Thoracic aorta (tissue), 2 donors: ENCODE data around the gene OMA1. TPM values are rescaled to one million over a fixed set of nuclear protein-coding genes. Genes with fewer than 3 reads are reported as not detected.

Experiments
- ATAC-seq: fragments of 150-250 bp; one replicate; pipeline ENCODE4 v1.8.0; 2017; ENCODE audit warnings: low read depth; ENCODE audit not compliant: insufficient number of reproducible peaks, low FRiP score
- DNase-seq: peaks from one replicate; pipeline ENCODE4 v3.0.0-alpha.2; 2020; ENCODE audit warnings: low spot score
- H3K27ac ChIP-seq, 2 donors: fragments of 200-600 bp; sonication (generic); 1 replicate in 1 of 2; 2 replicates in 1 of 2; pipeline ENCODE4 v1.5.1; 2016; ENCODE audit warnings: mild to moderate bottlenecking in 2 of 2, moderate library complexity in 2 of 2
- H3K27me3 ChIP-seq: fragments of 200-600 bp; sonication (generic); replicated peaks from 2 replicates; pipeline ENCODE4 v1.6.0; 2016; ENCODE audit warnings: mild to moderate bottlenecking; ENCODE audit not compliant: insufficient read depth
- H3K36me3 ChIP-seq: fragments of 200-600 bp; sonication (generic); one replicate; pipeline ENCODE4 v1.5.1; 2016
- H3K4me1 ChIP-seq, 2 donors: fragments of 200-600 bp; sonication (generic); 1 replicate in 1 of 2; 2 replicates in 1 of 2; pipeline versions ENCODE4 v1.5.1 to v1.6.0; 2016; ENCODE audit warnings: low read depth in 2 of 2, mild to moderate bottlenecking in 1 of 2; ENCODE audit not compliant: control insufficient read depth in 1 of 2
- H3K4me3 ChIP-seq: fragments of 200-600 bp; sonication (generic); 2 replicates; pipeline ENCODE4 v1.5.1; 2016; ENCODE audit warnings: mild to moderate bottlenecking
- H3K9me3 ChIP-seq: fragments of 200-600 bp; sonication (generic); 2 replicates; pipeline ENCODE4 v1.5.1; 2016
- CTCF ChIP-seq: fragments of 200-600 bp; sonication (generic); IDR thresholded peaks from one replicate; pipeline ENCODE4 v1.5.1; 2019; ENCODE audit warnings: antibody characterized with exemption
- total RNA-seq, 2 donors: library from RNA; depleted of rRNA; stranded (reverse); fragments of >200 nt; gene quantifications; one replicate each; pipeline versions ENCODE4 v1.1.0 to v1.2.3, GENCODE V29; 2016

The OMA1 gene
- total RNA-seq, 2 donors from 2014 or later, result 20.4 to 42.4 TPM

- Histone ChIP-seq H3K4me3 (no peak overlapping the region), H3K27me3 (no peaks in the 10 kb centered on the region), H3K27ac (no peak overlapping the region), H3K9me3 (no peaks in the 10 kb centered on the region), H3K36me3 (no peaks in the 10 kb centered on the region), H3K4me1 (no peaks in the 10 kb centered on the region)
- DNase-seq (no peak), ATAC-seq (no peak)
- TF ChIP-seq CTCF, result no peak
Observed at GRCh38 chr1:58460469-58460868, 86.1 kb downstream of the OMA1 start.

GRCh38 chr1:58459911-58460310 is 86.6 kb downstream of the OMA1 start:
- ATAC-seq (no peak), DNase-seq (no peak)
- H3K36me3 ChIP-seq, result no peaks in the 10 kb centered on the region
- no peaks in the 10 kb centered on the region for H3K4me1 ChIP-seq
- TF ChIP-seq CTCF, result no peak
- no peaks in the 10 kb centered on the region for H3K27me3 ChIP-seq
- H3K27ac ChIP-seq, result no peak overlapping the region
- H3K9me3 ChIP-seq, result no peaks in the 10 kb centered on the region
- no peak overlapping the region for H3K4me3 ChIP-seq

GRCh38 chr1:58457023-58457635 is 89.4 kb downstream of the OMA1 start:
- H3K9me3 ChIP-seq, result no peaks in the 10 kb centered on the region
- ATAC-seq, result no peak
- DNase-seq, result no peak
- H3K27me3 ChIP-seq, result no peaks in the 10 kb centered on the region
- H3K27ac ChIP-seq, result no peak overlapping the region
- H3K4me3 ChIP-seq, result no peak overlapping the region
- H3K4me1 ChIP-seq, result no peaks in the 10 kb centered on the region
- no peak for TF ChIP-seq CTCF
- H3K36me3 ChIP-seq, result no peaks in the 10 kb centered on the region

- TF ChIP-seq CTCF, result no peak
- H3K4me1 ChIP-seq, result no peaks in the 10 kb centered on the region
- DNase-seq, result no peak
- H3K36me3 ChIP-seq, result no peaks in the 10 kb centered on the region
- ATAC-seq, result no peak
- H3K27me3 ChIP-seq, result no peaks in the 10 kb centered on the region
- H3K9me3 ChIP-seq, result no peaks in the 10 kb centered on the region
- no peak overlapping the region for H3K27ac ChIP-seq
- no peak overlapping the region for H3K4me3 ChIP-seq
Observed at GRCh38 chr1:58456470-58456869, 90.1 kb downstream of the OMA1 start.

- Histone ChIP-seq H3K27me3 (no peaks in the 10 kb centered on the region), H3K4me3 (no peak overlapping the region), H3K36me3 (no peaks in the 10 kb centered on the region), H3K27ac (no peak overlapping the region), H3K9me3 (no peaks in the 10 kb centered on the region), H3K4me1 (no peaks in the 10 kb centered on the region)
- no peak for TF ChIP-seq CTCF
- ATAC-seq, result no peak
- no peak for DNase-seq
Observed at GRCh38 chr1:58454807-58455206, 91.7 kb downstream of the OMA1 start.
